HG02870 (cell line): ENCODE results near the gene LRIG1.

Experiments
- ATAC-seq: cut with Tn5 transposase; IDR thresholded peaks from one replicate; pipeline ENCODE4 v1.9.1; 2021; ENCODE audit warnings: mild to moderate bottlenecking, moderate library complexity; ENCODE audit not compliant: unreplicated experiment

Gene LRIG1

GRCh38 chr3:66489115-66489514 is 11.7 kb downstream of the LRIG1 start:
- no peak for ATAC-seq

GRCh38 chr3:66488492-66488891 is 12.3 kb downstream of the LRIG1 start:
- no peak for ATAC-seq

GRCh38 chr3:66487465-66487864 is 13.4 kb downstream of the LRIG1 start:
- ATAC-seq, result no peak

DNA sequence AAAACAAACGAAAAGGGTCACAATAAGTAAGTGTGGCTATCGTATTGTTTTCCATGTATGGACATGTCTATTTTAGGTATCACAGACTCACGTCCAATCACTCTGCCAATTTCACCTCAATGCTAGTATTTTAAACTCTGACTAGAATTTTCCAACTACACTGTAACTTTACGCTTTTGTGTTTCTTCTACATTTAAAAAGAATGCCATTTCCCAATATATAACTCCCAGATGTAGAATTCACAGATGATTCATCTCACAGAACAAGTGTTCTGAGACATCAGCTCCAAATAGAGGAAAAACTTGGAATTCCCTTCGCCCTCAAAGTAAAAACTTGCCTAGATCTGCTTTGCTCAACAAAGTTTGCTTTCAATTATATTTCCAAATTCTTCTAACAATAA is 14.2 kb downstream of the LRIG1 start:
- ATAC-seq, result no peak

DNA sequence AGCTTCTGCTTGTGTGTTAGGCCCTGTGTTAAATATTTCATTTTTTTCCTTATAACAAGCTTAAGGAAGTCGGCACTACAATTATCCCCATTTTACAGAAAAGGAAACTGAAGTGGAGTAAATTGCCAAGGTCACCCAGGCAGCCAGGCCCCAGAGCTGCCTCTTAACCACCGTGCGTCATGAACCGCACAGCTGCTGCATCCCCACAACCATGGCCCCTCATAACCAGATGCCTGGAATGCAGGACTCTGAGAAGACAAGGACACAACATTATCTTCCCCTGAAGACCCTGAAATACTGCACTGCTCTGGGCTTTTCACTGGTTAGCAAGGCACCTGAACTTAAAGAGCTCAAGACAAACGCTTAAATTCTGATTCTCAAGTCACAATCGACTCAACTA is 14.6 kb downstream of the LRIG1 start:
- no peak for ATAC-seq

DNA sequence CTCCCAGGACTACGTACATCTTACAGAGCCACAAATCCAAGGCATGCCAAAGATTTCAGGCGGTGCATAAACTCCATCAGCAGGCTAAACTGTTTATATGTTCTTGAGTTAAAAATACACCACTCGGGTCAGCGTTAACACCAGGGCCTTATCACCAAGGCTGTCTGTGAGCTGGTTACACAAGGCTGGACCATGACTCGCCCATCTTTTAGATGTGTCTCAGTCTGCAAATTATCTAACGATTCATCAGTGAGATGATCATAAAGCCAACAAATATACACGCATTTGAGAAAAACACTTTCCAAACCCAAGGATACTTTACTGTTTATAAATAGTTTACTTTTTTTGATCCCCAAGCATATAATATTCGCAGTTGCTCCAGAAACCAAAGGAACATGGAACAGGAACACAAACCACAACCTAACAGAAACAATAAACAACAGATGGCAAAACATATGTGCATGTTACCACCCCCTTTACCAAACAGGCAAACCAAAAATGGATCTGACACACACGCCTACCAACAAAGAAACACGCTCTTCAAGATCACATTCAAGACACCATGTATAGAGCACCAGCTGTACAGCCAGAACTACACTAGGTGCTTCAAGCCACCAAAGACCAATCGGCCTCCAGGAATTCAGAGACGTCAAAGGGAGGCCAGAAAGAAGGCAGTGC is 15.4 kb downstream of the LRIG1 start:
- no peak for ATAC-seq

GRCh38 chr3:66484106-66484844 is 16.5 kb downstream of the LRIG1 start:
- no peak for ATAC-seq

- ATAC-seq, result peak; percentile 45
Measured at GRCh38 chr3:66483409-66483906, 17.4 kb downstream of the LRIG1 start.

GRCh38 chr3:66483006-66483405 is 17.8 kb downstream of the LRIG1 start:
- no peak for ATAC-seq

GRCh38 chr3:66482018-66482404 is 18.8 kb downstream of the LRIG1 start:
- ATAC-seq, result no peak

- ATAC-seq, result no peak
Measured at GRCh38 chr3:66481071-66482017, 19.5 kb downstream of the LRIG1 start.

DNA sequence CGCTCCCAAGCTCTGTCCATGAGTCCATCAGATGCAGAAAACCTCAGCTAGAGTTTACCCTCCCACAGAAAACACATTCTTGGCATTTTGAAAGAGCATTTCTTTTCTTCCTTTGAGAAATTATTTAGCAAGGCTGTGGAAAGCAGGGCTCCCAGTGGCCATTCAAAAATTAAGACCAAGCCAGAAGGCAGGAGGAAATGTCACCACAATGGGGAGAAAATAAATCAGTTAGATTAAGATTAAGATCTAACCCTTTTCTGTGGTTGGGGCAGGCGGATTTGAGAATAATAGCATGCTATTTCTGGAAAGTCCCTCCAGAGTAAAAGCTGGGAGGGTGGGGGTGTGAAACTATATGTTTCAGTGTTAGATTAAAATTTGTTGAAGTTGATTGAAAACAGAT is 20.2 kb downstream of the LRIG1 start:
- ATAC-seq, result peak; percentile 40

DNA sequence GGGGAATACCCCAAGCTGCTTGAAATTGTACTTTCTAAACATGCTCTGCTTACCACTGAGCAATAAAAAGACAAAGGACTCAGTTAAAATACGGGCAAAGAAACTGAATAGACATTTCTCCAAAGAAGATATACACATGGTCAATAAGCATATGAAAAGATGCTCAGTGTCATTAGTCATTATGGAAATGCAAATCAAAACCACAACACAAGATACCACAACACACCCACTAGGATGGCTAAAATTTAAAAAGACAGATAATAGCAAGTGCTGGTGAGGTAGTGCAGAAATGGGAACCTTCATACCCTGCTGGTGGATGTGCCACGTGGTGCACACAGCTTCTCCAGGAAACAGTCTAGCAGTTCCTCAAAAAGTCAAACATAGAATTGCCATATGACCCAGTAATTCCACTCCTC is 21.3 kb downstream of the LRIG1 start:
- ATAC-seq, result no peak

GRCh38 chr3:66478960-66479359 is 21.9 kb downstream of the LRIG1 start:
- no peak for ATAC-seq

DNA sequence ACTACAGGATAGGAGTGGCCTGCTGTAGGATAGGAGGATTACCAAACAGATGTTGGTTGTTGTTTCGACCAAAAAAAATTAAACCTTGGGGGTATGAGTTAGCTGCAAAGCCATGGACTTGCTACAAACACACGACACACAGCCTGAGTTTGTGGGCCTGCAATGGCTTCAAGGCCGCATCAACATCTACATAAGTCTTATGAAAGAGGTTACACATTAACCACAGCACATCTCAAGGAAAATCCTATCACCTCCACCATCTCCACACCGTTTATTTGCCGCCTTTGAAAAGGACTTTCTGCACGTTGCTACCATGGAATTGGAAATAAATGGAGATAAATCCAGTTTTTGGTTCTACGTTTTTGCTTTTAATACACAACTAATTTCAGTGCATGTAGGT is 23.0 kb downstream of the LRIG1 start:
- no peak for ATAC-seq

DNA sequence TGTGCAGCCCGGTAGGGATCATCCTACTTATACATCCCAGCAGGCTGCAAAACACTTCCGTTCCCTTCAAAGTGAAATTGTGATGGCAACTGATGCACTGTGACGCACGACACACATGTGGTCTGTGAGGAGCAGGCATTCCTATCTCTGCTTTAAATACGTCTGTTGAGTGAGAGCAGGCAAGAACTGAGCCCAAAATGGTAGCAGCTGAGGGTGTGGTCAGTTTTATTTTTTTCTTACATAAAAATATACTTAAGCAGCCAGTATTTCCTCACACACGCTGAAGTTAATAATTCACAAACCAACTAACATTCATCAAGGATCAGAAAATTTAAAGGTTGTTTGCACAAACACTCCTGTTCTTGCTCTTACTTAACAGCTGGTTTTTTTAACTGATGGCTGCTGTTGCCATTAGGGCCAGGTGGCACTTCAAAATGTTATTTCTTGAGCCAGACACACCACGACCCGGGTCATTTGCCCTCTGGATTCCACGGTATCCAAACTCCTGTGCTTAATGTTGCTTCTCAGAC is 23.9 kb downstream of the LRIG1 start:
- no peak for ATAC-seq

GRCh38 chr3:66475386-66476020 is 25.3 kb downstream of the LRIG1 start:
- ATAC-seq, result no peak

DNA sequence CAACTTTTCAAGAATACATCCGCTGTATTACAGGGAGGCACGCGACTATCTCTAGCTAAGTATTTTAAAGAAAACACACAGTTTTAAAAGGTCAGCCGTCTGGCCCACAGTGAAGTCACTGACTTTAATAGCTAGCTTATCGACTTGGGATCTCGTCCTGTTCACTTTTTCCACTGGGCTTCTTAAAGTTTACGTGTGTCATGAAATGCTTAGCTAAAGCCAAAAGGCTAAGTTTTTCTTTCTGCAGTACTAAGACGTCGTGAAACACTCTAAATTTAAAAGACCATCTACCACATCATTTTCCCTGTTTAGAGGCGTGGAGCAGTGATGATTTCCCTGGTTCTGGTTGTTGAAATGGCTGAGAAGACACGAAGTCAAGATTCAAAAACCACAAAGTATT is 27.1 kb downstream of the LRIG1 start:
- no peak for ATAC-seq

DNA sequence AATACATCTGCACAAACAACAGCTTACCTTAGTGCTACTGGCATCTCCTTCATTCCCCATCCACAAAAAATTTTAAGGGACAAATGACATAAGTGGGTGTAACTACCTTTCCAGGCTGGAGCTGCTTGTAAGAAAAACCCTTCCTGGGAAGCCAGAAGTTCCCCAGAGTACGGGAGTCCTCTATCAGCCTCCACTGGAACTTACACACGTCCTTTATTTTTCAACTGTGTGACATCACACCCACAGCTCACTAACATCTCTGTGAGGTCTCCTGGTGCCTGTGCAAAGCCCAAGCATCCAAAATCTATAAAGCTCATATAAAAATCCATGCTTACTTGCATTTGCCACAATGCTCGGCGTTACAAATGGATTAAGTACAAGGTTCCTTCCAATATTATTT is 27.6 kb downstream of the LRIG1 start:
- no peak for ATAC-seq

GRCh38 chr3:66472313-66473134 is 28.3 kb downstream of the LRIG1 start:
- peak; percentile 69 for ATAC-seq
